Measurements from ENCODE around the gene RARS2. TPM values are rescaled to one million over a fixed set of nuclear protein-coding genes. Genes with fewer than 3 reads are reported as not detected.

RARS2 gene
- total RNA-seq, 4 donors from 2014 or later, result 14.1 to 19.9 (median 17.6) TPM

GRCh38 chr6:87465051-87465450 lies 124.7 kb downstream of the RARS2 start:
- WGBS, result 79% methylated on average over 2 of the region's 2 CpGs

More at GRCh38 chr6:87465051-87465450, 124.7 kb downstream of the RARS2 start:
- intact Hi-C loops (cut with DNase I), result no loop called here
- Histone ChIP-seq H3K27ac (replicated peaks in 1 of 4) (no peak overlapping the region), H3K4me3 (no peak overlapping the region), H3K36me3 (no peaks in the 10 kb centered on the region), H3K27me3 (no peaks in the 10 kb centered on the region), H3K4me1 (no peaks in the 10 kb centered on the region), H3K9me3 (peaks cover 0 to 3% (median 0%) of the 10 kb centered on the region in 4 donors)
- no peak for DNase-seq (ENCODE audit: extremely low spot score)
- TF ChIP-seq EP300 (IDR thresholded peaks at IDR 0.05), result no peak
- TF ChIP-seq CTCF (IDR thresholded peaks at IDR 0.05), result no peak
- TF ChIP-seq POLR2AphosphoS5 (IDR thresholded peaks at IDR 0.05), result no peak
- no peak for TF ChIP-seq POLR2A (IDR thresholded peaks at IDR 0.05; ENCODE audit: low read depth)

Small RNA genes within 50 kb of the gene (small RNA-seq; reads per million reads assigned to genes)
- 0 reads per million in 3 donors for gene RNU6-444P

Other genes with a start within 250 kb of the RARS2 start
- 1 to 10 TPM in 3 of 4 donors, under 1 TPM in 1; 0.99 to 2.7 (median 1.8) TPM for gene C6orf163, start 245.2 kb downstream of the RARS2 start, total RNA-seq
- gene CFAP206, start 182.0 kb downstream of the RARS2 start, total RNA-seq, result under 1 TPM in 2 of 4 donors, not detected in 2; 0.23 to 0.26 TPM
- gene SLC35A1, start 117.0 kb downstream of the RARS2 start, total RNA-seq, result 10 to 100 TPM; 11.8 to 15.1 (median 14.3) TPM
- gene ORC3, start 148 bp upstream of the RARS2 start, total RNA-seq, result 10 to 100 TPM in 3 of 4 donors, 1 to 10 TPM in 1; 9.9 to 18.7 (median 12.6) TPM
- 10 to 100 TPM; 17.4 to 24.0 (median 21.7) TPM for gene AKIRIN2, start 112.2 kb upstream of the RARS2 start, total RNA-seq